Measurements from ENCODE around the gene BAIAP2L1. TPM values are rescaled to one million over a fixed set of nuclear protein-coding genes. Genes with fewer than 3 reads are reported as not detected.

BAIAP2L1 gene
- total RNA-seq, 2 experiments from 2014 or later: 2.3 to 3.0 TPM

GRCh38 chr7:98372993-98373392 lies 27.9 kb downstream of the BAIAP2L1 start:
- ChIA-PET POLR2A (no interaction called here), CTCF (interaction anchor here (0.9 kb wide), 1 partner anchor 15 kb away, joined by 3 read pairs; no protein-coding TSS in a partner anchor)
- no peaks in the 10 kb centered on the region for H3K36me3 Mint-ChIP-seq (ENCODE audit: low read depth)
- intact Hi-C loops (cut with DNase I, micrococcal nuclease): no loop called here
- no peaks in the 10 kb centered on the region for H3K9me3 Mint-ChIP-seq (ENCODE audit: low read depth)
- H3K27me3 Mint-ChIP-seq: no peaks in the 10 kb centered on the region
- no peak for ATAC-seq
- H3K27ac Mint-ChIP-seq: no peak overlapping the region
- no peaks in the 10 kb centered on the region for H3K4me1 Mint-ChIP-seq
- no peak overlapping the region for H3K4me3 Mint-ChIP-seq
- no peak for DNase-seq

- Mint-ChIP-seq H3K9me3 (ENCODE audit: low read depth) (no peaks in the 10 kb centered on the region), H3K27ac (no peak overlapping the region)
These were observed 31.2 kb downstream of the BAIAP2L1 start for GRCh38 chr7:98369726-98370125.

GRCh38 chr7:98368716-98369115 lies 32.2 kb downstream of the BAIAP2L1 start:
- CTCF ChIA-PET: no interaction called here
- POLR2A ChIA-PET: no interaction called here
- Mint-ChIP-seq H3K9me3 (ENCODE audit: low read depth) (no peaks in the 10 kb centered on the region), H3K4me1 (no peaks in the 10 kb centered on the region), H3K27ac (no peak overlapping the region), H3K27me3 (peaks cover 3% of the 10 kb centered on the region), H3K4me3 (no peak overlapping the region), H3K36me3 (ENCODE audit: low read depth) (no peaks in the 10 kb centered on the region)
- intact Hi-C loops (cut with DNase I, micrococcal nuclease): no loop called here
- DNase-seq (no peak), ATAC-seq (no peak)

More at GRCh38 chr7:98369726-98370125, 31.2 kb downstream of the BAIAP2L1 start:
- Mint-ChIP-seq H3K36me3 (ENCODE audit: low read depth) (no peaks in the 10 kb centered on the region), H3K27me3 (peaks cover 3% of the 10 kb centered on the region), H3K4me3 (no peak overlapping the region), H3K4me1 (no peaks in the 10 kb centered on the region)
- POLR2A ChIA-PET: no interaction called here
- ATAC-seq (no peak), DNase-seq (no peak)
- CTCF ChIA-PET: interaction anchor here (0.6 kb wide), 1 partner anchor 70 kb away, joined by 3 read pairs; no protein-coding TSS in a partner anchor
- intact Hi-C loops (cut with DNase I, micrococcal nuclease): no loop called here

GRCh38 chr7:98366562-98366938 lies 34.3 kb downstream of the BAIAP2L1 start:
- no peak overlapping the region for H3K4me3 Mint-ChIP-seq
- H3K9me3 Mint-ChIP-seq (ENCODE audit: low read depth): no peaks in the 10 kb centered on the region
- intact Hi-C loops (cut with DNase I, micrococcal nuclease): no loop called here

GRCh38 chr7:98365863-98366561 lies 34.9 kb downstream of the BAIAP2L1 start:
- intact Hi-C loops (cut with DNase I, micrococcal nuclease): no loop called here
- POLR2A ChIA-PET: no interaction called here
- no peaks in the 10 kb centered on the region for H3K4me1 Mint-ChIP-seq
- H3K9me3 Mint-ChIP-seq (ENCODE audit: low read depth): no peaks in the 10 kb centered on the region
- ATAC-seq: no peak
- DNase-seq: no peak
- CTCF ChIA-PET: interaction anchor here (0.6 kb wide), 2 partner anchors 100 to 723 kb away, joined by 3 read pairs; no protein-coding TSS in a partner anchor
- no peak overlapping the region for H3K27ac Mint-ChIP-seq
- H3K27me3 Mint-ChIP-seq: peaks cover 3% of the 10 kb centered on the region
- no peak overlapping the region for H3K4me3 Mint-ChIP-seq
- no peaks in the 10 kb centered on the region for H3K36me3 Mint-ChIP-seq (ENCODE audit: low read depth)

More at GRCh38 chr7:98366562-98366938, 34.3 kb downstream of the BAIAP2L1 start:
- ATAC-seq (no peak), DNase-seq (no peak)
- H3K27ac Mint-ChIP-seq: no peak overlapping the region
- ChIA-PET CTCF (interaction anchor here (0.6 kb wide), 3 partner anchors 72 to 723 kb away, joined by 3 read pairs; no protein-coding TSS in a partner anchor), POLR2A (no interaction called here)
- peaks cover 3% of the 10 kb centered on the region for H3K27me3 Mint-ChIP-seq
- no peaks in the 10 kb centered on the region for H3K36me3 Mint-ChIP-seq (ENCODE audit: low read depth)
- H3K4me1 Mint-ChIP-seq: no peaks in the 10 kb centered on the region

- Mint-ChIP-seq H3K36me3 (ENCODE audit: low read depth) (no peaks in the 10 kb centered on the region), H3K27me3 (peaks cover 3% of the 10 kb centered on the region), H3K27ac (no peak overlapping the region), H3K4me3 (no peak overlapping the region), H3K9me3 (ENCODE audit: low read depth) (no peaks in the 10 kb centered on the region), H3K4me1 (no peaks in the 10 kb centered on the region)
- intact Hi-C loops (cut with DNase I, micrococcal nuclease): no loop called here
- ATAC-seq: no peak
- CTCF ChIA-PET: no interaction called here
- DNase-seq: no peak
- POLR2A ChIA-PET: no interaction called here
These were observed 36.7 kb downstream of the BAIAP2L1 start for GRCh38 chr7:98364220-98364619.

GRCh38 chr7:98362517-98362916 lies 38.4 kb downstream of the BAIAP2L1 start:
- no peak overlapping the region for H3K27ac Mint-ChIP-seq
- no peaks in the 10 kb centered on the region for H3K36me3 Mint-ChIP-seq (ENCODE audit: low read depth)
- H3K27me3 Mint-ChIP-seq: peaks cover 1% of the 10 kb centered on the region
- ChIA-PET POLR2A (interaction anchor here (0.6 kb wide), 1 partner anchor 192 kb away, joined by 3 read pairs; no protein-coding TSS in a partner anchor), CTCF (no interaction called here)
- no peak overlapping the region for H3K4me3 Mint-ChIP-seq
- no peaks in the 10 kb centered on the region for H3K4me1 Mint-ChIP-seq
- DNase-seq (no peak), ATAC-seq (no peak)
- intact Hi-C loops (cut with DNase I, micrococcal nuclease): no loop called here
- H3K9me3 Mint-ChIP-seq (ENCODE audit: low read depth): no peaks in the 10 kb centered on the region

- Mint-ChIP-seq H3K9me3 (ENCODE audit: low read depth) (no peaks in the 10 kb centered on the region), H3K4me3 (no peak overlapping the region), H3K36me3 (ENCODE audit: low read depth) (no peaks in the 10 kb centered on the region), H3K27me3 (no peaks in the 10 kb centered on the region), H3K4me1 (no peaks in the 10 kb centered on the region), H3K27ac (no peak overlapping the region)
- POLR2A ChIA-PET: interaction anchor here (0.7 kb wide), 1 partner anchor 59 kb away, joined by 3 read pairs; no protein-coding TSS in a partner anchor
- intact Hi-C loops (cut with DNase I, micrococcal nuclease): no loop called here
- ATAC-seq (no peak), DNase-seq (no peak)
- CTCF ChIA-PET: interaction anchor here (1.0 kb wide), 1 partner anchor 385 kb away, joined by 3 read pairs; no protein-coding TSS in a partner anchor
These were observed 40.4 kb downstream of the BAIAP2L1 start for GRCh38 chr7:98360221-98361130.

GRCh38 chr7:98359395-98359794 lies 41.5 kb downstream of the BAIAP2L1 start:
- H3K27me3 Mint-ChIP-seq: no peaks in the 10 kb centered on the region
- no peak for ATAC-seq
- H3K27ac Mint-ChIP-seq: no peak overlapping the region
- no peaks in the 10 kb centered on the region for H3K9me3 Mint-ChIP-seq (ENCODE audit: low read depth)
- no peak overlapping the region for H3K4me3 Mint-ChIP-seq
- intact Hi-C loops (cut with DNase I, micrococcal nuclease): no loop called here
- no peak for DNase-seq
- CTCF ChIA-PET: no interaction called here
- H3K36me3 Mint-ChIP-seq (ENCODE audit: low read depth): no peaks in the 10 kb centered on the region
- H3K4me1 Mint-ChIP-seq: no peaks in the 10 kb centered on the region
- POLR2A ChIA-PET: no interaction called here

GRCh38 chr7:98358706-98359105 lies 42.2 kb downstream of the BAIAP2L1 start:
- Mint-ChIP-seq H3K9me3 (ENCODE audit: low read depth) (no peaks in the 10 kb centered on the region), H3K4me1 (no peaks in the 10 kb centered on the region), H3K4me3 (no peak overlapping the region), H3K36me3 (ENCODE audit: low read depth) (no peaks in the 10 kb centered on the region), H3K27ac (no peak overlapping the region), H3K27me3 (no peaks in the 10 kb centered on the region)
- ChIA-PET CTCF (no interaction called here), POLR2A (no interaction called here)
- no peak for DNase-seq
- intact Hi-C loops (cut with DNase I, micrococcal nuclease): no loop called here
- ATAC-seq: no peak

- ChIA-PET POLR2A (no interaction called here), CTCF (no interaction called here)
- DNase-seq (no peak), ATAC-seq (no peak)
- Mint-ChIP-seq H3K4me1 (no peaks in the 10 kb centered on the region), H3K4me3 (no peak overlapping the region), H3K27ac (no peak overlapping the region), H3K9me3 (ENCODE audit: low read depth) (no peaks in the 10 kb centered on the region), H3K36me3 (ENCODE audit: low read depth) (no peaks in the 10 kb centered on the region), H3K27me3 (no peaks in the 10 kb centered on the region)
- intact Hi-C loops (cut with DNase I, micrococcal nuclease): no loop called here
These were observed 43.1 kb downstream of the BAIAP2L1 start for GRCh38 chr7:98357751-98358161.

GRCh38 chr7:98355250-98355538 lies 45.7 kb downstream of the BAIAP2L1 start:
- CTCF ChIA-PET: no interaction called here
- Mint-ChIP-seq H3K36me3 (ENCODE audit: low read depth) (no peaks in the 10 kb centered on the region), H3K4me1 (no peaks in the 10 kb centered on the region), H3K27ac (no peak overlapping the region), H3K27me3 (no peaks in the 10 kb centered on the region), H3K9me3 (ENCODE audit: low read depth) (no peaks in the 10 kb centered on the region), H3K4me3 (no peak overlapping the region)
- ATAC-seq (no peak), DNase-seq (no peak)
- intact Hi-C loops (cut with DNase I, micrococcal nuclease): no loop called here
- POLR2A ChIA-PET: no interaction called here
